ENCODE measurements around the gene DEFB112. TPM values are rescaled to one million over a fixed set of nuclear protein-coding genes. Genes with fewer than 3 reads are reported as not detected.

Gene DEFB112
- total RNA-seq, 2 donors from 2014 or later: not detected

DNA sequence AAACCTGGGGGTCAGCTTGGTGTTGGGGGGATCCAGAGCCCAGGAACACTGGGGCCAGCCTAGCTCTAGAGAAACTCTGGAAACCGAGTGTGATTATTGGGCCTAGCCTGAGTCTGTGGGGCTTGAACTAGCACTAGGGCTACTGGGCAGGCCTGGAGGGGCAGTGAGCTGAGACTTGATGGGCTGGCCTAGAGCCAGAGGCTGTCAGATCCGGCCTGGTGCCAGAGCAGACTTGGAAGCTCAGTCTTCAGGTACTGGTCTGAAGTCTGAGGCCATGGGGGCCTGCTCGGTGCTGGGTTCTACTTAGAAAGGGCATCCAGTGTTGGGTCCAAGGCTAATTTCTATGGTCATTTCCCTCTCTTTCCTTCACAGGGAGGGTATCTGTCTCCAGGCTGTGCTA, 2.7 kb downstream of the DEFB112 start:
- Histone ChIP-seq H3K27ac (no peak overlapping the region), H3K4me3 (no peak overlapping the region), H3K27me3 (replicated peaks; ENCODE audit: insufficient read depth) (no peaks in the 10 kb centered on the region), H3K9me3 (no peaks in the 10 kb centered on the region), H3K4me1 (ENCODE audit: control insufficient read depth in 1 of 2, low read depth in 2 of 2) (no peaks in the 10 kb centered on the region), H3K36me3 (no peaks in the 10 kb centered on the region)
- TF ChIP-seq, protein P1, sequence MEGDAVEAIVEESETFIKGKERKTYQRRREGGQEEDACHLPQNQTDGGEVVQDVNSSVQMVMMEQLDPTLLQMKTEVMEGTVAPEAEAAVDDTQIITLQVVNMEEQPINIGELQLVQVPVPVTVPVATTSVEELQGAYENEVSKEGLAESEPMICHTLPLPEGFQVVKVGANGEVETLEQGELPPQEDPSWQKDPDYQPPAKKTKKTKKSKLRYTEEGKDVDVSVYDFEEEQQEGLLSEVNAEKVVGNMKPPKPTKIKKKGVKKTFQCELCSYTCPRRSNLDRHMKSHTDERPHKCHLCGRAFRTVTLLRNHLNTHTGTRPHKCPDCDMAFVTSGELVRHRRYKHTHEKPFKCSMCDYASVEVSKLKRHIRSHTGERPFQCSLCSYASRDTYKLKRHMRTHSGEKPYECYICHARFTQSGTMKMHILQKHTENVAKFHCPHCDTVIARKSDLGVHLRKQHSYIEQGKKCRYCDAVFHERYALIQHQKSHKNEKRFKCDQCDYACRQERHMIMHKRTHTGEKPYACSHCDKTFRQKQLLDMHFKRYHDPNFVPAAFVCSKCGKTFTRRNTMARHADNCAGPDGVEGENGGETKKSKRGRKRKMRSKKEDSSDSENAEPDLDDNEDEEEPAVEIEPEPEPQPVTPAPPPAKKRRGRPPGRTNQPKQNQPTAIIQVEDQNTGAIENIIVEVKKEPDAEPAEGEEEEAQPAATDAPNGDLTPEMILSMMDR (IDR thresholded peaks at IDR 0.05): no peak
- DNase-seq (ENCODE audit: low spot score) (no peak), ATAC-seq (ENCODE audit: insufficient number of reproducible peaks, low FRiP score, low read depth) (no peak)

DNA sequence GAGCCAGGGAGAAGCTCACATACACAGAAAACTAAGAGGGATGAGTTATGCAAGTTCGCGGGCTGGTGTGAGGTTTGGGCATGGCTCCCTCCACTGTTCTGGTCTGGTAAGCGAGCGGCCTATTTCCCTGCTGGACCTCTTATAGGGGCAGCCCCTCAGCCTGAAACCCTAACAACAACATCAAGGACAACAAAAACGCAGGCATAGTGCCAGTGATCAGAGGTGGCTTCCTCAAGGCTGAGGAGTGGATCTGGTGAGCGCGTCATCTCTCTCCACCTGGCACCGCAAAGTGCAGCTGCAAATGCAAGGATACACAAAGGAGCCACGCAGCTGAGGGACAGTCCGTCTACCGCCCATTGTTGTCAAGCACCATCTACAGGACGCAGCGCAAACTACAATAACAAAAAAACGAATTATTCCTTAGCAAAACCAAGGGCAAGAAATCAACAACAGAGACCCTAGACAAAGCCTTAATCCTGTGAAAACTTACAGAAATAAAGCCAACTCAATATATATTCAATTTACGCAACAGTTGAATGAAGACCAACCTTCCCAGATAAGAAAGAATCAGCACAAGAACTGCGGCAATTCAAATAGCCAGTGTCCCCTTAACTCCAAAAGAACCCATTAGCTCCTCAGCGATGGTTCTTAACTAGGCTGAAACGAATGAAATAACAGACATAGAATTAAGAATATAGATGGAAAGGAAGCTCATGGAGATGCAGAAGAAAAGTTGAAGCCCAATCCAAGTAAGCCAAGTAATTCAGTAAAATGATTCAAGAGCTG, 18.8 kb downstream of the DEFB112 start:
- H3K4me1 ChIP-seq (ENCODE audit: control insufficient read depth in 1 of 2, low read depth in 2 of 2): no peaks in the 10 kb centered on the region
- H3K9me3 ChIP-seq: no peaks in the 10 kb centered on the region
- ATAC-seq (ENCODE audit: insufficient number of reproducible peaks, low FRiP score, low read depth): no peak
- TF ChIP-seq, protein P1 (IDR thresholded peaks at IDR 0.05): no peak
- H3K27me3 ChIP-seq (replicated peaks; ENCODE audit: insufficient read depth): no peaks in the 10 kb centered on the region
- no peaks in the 10 kb centered on the region for H3K36me3 ChIP-seq
- H3K27ac ChIP-seq: no peak overlapping the region
- DNase-seq (ENCODE audit: low spot score): no peak
- H3K4me3 ChIP-seq: no peak overlapping the region

DNA sequence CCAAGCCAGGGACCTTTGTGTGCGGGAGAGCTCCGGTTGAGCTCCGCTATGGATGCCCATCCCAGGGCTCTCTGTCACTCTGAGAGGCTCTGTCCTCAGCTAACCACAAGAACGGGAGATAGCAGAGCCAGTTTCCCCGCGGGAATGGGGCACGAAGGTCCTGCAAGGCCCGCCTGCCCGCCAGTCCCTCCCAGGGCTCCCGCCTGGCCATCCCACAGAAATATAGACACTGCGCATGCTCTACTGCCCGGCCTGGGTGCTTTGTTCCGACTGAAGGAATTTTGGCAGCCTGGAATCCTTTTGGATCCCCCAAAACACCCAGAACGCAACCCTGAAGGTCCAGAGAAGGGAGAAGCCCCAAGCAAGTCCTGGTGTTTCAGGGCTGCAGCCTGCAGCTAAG, 19.4 kb downstream of the DEFB112 start:
- no peak overlapping the region for H3K4me3 ChIP-seq
- no peaks in the 10 kb centered on the region for H3K4me1 ChIP-seq (ENCODE audit: control insufficient read depth in 1 of 2, low read depth in 2 of 2)
- ATAC-seq (ENCODE audit: insufficient number of reproducible peaks, low FRiP score, low read depth): no peak
- no peak overlapping the region for H3K27ac ChIP-seq
- no peaks in the 10 kb centered on the region for H3K9me3 ChIP-seq
- TF ChIP-seq, protein P1 (IDR thresholded peaks at IDR 0.05): no peak
- no peaks in the 10 kb centered on the region for H3K27me3 ChIP-seq (replicated peaks; ENCODE audit: insufficient read depth)
- no peak for DNase-seq (ENCODE audit: low spot score)
- H3K36me3 ChIP-seq: no peaks in the 10 kb centered on the region

DNA sequence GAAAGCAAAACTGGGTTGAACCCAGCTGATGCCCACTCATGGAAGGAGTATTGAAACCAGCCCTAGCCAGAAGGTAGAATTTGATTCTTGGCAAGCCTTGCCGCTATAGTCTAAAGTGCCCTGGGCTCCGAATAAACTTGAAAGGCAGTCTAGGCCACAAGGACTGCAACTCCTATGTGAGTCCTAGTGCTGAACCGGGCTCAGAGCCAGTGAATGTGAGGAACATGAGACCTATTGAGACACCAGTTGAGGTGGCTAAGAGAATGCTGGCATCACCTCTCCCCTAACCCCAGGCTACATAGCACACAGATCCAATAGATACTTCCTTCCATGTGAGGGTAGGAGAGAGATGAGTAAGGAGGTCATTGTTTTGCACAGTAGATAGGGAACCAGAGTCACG, 24.5 kb downstream of the DEFB112 start:
- Histone ChIP-seq H3K4me3 (no peak overlapping the region), H3K27me3 (replicated peaks; ENCODE audit: insufficient read depth) (no peaks in the 10 kb centered on the region), H3K4me1 (ENCODE audit: control insufficient read depth in 1 of 2, low read depth in 2 of 2) (no peaks in the 10 kb centered on the region), H3K27ac (no peak overlapping the region), H3K9me3 (no peaks in the 10 kb centered on the region), H3K36me3 (no peaks in the 10 kb centered on the region)
- TF ChIP-seq, protein P1 (IDR thresholded peaks at IDR 0.05): no peak
- ATAC-seq (ENCODE audit: insufficient number of reproducible peaks, low FRiP score, low read depth) (no peak), DNase-seq (ENCODE audit: low spot score) (no peak)

DNA sequence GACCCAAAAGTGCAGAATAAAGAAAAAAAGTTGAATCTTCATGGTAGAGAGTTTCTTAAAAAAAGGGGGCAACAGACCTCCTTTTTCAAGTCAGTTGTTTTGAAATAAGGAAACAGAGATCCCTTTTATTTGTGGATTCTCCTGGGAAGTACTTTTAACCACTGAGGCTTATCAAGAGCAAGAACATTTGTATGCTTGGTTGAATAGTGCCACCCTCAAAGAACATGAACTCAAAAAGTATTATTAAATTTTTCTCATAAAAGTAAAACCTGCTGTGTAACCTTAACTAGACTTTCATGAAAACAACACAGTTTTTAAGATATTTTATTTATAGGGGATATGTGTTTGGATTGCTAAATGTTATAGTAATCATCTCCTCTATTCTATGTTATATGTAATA, 27.8 kb downstream of the DEFB112 start, which contains the start of gene DEFB110:
DEFB110 (minus strand) TSS at position 101 of the 400 bp plus-strand sequence; CDS start at position 42, 59 bp downstream.
- TF ChIP-seq, protein P1 (IDR thresholded peaks at IDR 0.05): no peak
- Histone ChIP-seq H3K4me1 (ENCODE audit: control insufficient read depth in 1 of 2, low read depth in 2 of 2) (no peaks in the 10 kb centered on the region), H3K27me3 (replicated peaks; ENCODE audit: insufficient read depth) (no peaks in the 10 kb centered on the region), H3K9me3 (no peaks in the 10 kb centered on the region), H3K36me3 (no peaks in the 10 kb centered on the region), H3K27ac (no peak within 1 kb of the TSS), H3K4me3 (no peak within 1 kb of the TSS)
- DNase-seq (ENCODE audit: low spot score): no peak
- ATAC-seq (ENCODE audit: insufficient number of reproducible peaks, low FRiP score, low read depth): no peak
